Endothelial cell of umbilical vein (primary cell): Measurements from ENCODE around the gene SCYGR4.

Source experiments
- EZH2 ChIP-seq: IDR thresholded peaks from 2 replicates; pipeline ENCODE4 v1.6.1; 2012; ENCODE audit warnings: borderline replicate concordance, low read depth, mild to moderate bottlenecking, moderate library complexity, low read length, inconsistent platforms; ENCODE audit not compliant: severe bottlenecking
- FOS ChIP-seq: IDR thresholded peaks from 2 replicates; pipeline ENCODE4 v1.6.1; 2011; ENCODE audit warnings: mild to moderate bottlenecking, low read length, moderate library complexity, borderline replicate concordance; ENCODE audit not compliant: insufficient read depth
- GATA2 ChIP-seq: IDR thresholded peaks from 2 replicates; pipeline ENCODE4 v1.7.0; 2011; ENCODE audit warnings: low read depth, mild to moderate bottlenecking, moderate library complexity, mixed read lengths, low read length; ENCODE audit not compliant: insufficient read length, insufficient read depth
- JUN ChIP-seq: IDR thresholded peaks from 2 replicates; pipeline ENCODE4 v1.6.1; 2011; ENCODE audit warnings: borderline replicate concordance, low read depth; ENCODE audit not compliant: insufficient read length, insufficient read depth
- MYC ChIP-seq: IDR thresholded peaks from one replicate; pipeline ENCODE4 v1.6.1; 2011; ENCODE audit warnings: mild to moderate bottlenecking, low read depth, low read length
- POLR2A ChIP-seq: IDR thresholded peaks from 2 replicates; pipeline ENCODE4 v1.6.1; 2012; ENCODE audit warnings: low read depth, mild to moderate bottlenecking, control low read depth, low read length
- POLR2AphosphoS5 ChIP-seq: IDR thresholded peaks from 2 replicates; pipeline ENCODE4 v1.6.1; 2012; ENCODE audit warnings: low read depth, mild to moderate bottlenecking, control low read depth, low read length, moderate library complexity; ENCODE audit not compliant: insufficient read depth
- TF ChIP-seq, protein P1 (sequence below), 2 donors: IDR thresholded peaks; 1 replicate in 1 of 2; 2 replicates in 1 of 2; pipeline ENCODE4 v1.5.1; 2011; ENCODE audit warnings: low read length in 2 of 2, mild to moderate bottlenecking in 2 of 2, moderate library complexity in 2 of 2, control low read depth in 1 of 2, inconsistent platforms in 1 of 2, low read depth in 1 of 2; ENCODE audit not compliant: insufficient read depth in 1 of 2; ENCODE audit errors: extremely low read depth in 1 of 2
- TF ChIP-seq, protein P2 (sequence below): IDR thresholded peaks from 2 replicates; pipeline ENCODE4 v1.6.1; 2011; ENCODE audit not compliant: insufficient read depth, insufficient read length

DNA sequence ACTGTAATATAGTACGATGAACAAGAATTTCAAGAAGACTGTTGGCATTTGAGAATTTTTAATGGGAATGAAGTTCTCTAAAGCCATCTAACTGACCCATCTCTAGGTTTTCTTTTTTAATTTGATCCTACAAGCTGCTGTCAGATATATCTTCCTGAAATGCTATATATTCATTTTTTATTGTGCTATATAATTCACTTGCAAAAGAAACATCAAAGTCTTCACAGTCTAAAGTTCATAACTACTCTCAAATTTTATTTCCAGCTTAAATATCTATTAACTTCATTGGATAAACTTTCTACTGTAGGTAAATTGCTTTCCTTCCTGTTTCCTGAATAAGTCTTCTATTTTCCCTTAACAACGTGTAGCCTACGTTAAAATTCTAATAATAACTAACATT, 14.9 kb upstream of the SCYGR4 start:
- TF ChIP-seq POLR2A (no peak), POLR2AphosphoS5 (no peak), EZH2 (no peak), MYC (no peak), FOS (no peak), JUN (no peak), GATA2 (no peak)
- TF ChIP-seq, protein P1, sequence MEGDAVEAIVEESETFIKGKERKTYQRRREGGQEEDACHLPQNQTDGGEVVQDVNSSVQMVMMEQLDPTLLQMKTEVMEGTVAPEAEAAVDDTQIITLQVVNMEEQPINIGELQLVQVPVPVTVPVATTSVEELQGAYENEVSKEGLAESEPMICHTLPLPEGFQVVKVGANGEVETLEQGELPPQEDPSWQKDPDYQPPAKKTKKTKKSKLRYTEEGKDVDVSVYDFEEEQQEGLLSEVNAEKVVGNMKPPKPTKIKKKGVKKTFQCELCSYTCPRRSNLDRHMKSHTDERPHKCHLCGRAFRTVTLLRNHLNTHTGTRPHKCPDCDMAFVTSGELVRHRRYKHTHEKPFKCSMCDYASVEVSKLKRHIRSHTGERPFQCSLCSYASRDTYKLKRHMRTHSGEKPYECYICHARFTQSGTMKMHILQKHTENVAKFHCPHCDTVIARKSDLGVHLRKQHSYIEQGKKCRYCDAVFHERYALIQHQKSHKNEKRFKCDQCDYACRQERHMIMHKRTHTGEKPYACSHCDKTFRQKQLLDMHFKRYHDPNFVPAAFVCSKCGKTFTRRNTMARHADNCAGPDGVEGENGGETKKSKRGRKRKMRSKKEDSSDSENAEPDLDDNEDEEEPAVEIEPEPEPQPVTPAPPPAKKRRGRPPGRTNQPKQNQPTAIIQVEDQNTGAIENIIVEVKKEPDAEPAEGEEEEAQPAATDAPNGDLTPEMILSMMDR (IDR thresholded peaks at IDR 0.05; ENCODE audit: extremely low read depth in 1 of 2, insufficient read depth in 1 of 2, low read depth in 1 of 2, low read length in 2 of 2), result no peak
- TF ChIP-seq, protein P2, sequence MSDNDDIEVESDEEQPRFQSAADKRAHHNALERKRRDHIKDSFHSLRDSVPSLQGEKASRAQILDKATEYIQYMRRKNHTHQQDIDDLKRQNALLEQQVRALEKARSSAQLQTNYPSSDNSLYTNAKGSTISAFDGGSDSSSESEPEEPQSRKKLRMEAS, result no peak
